ENCODE data around the gene CLMP.

GRCh38 chr11:123062158-123062891 is 132.7 kb downstream of the CLMP start:
- TF ChIP-seq POLR2AphosphoS5 (IDR thresholded peaks at IDR 0.05) (peak; percentile 91), EZH2 (IDR thresholded peaks at IDR 0.05; ENCODE audit: borderline replicate concordance, insufficient read depth, low read length, poor library complexity, severe bottlenecking) (no peak), EP300 (conservative IDR thresholded peaks at IDR 0.05; ENCODE audit: poor library complexity, severe bottlenecking) (peak; percentile 59), RAD21 (conservative IDR thresholded peaks at IDR 0.05) (no peak)
